Parathyroid adenoma (tissue), 2 donors: Measurements from ENCODE around the gene TGFB1.
"Not testable (repeated sequence)": the region's sequence is repeated elsewhere in the genome, so short reads cannot be mapped to it uniquely, and the experiment has no call there.

Experiments
- H2AFZ ChIP-seq: fragments of 300-600 bp; sonication (generic); one replicate; pipeline ENCODE4 v1.7.0; 2017; ENCODE audit warnings: antibody characterized with exemption, mild to moderate bottlenecking
- H3K27ac ChIP-seq: fragments of 300-600 bp; sonication (generic); one replicate; pipeline ENCODE4 v1.7.0; 2017
- H3K27me3 ChIP-seq: fragments of 300-600 bp; sonication (generic); one replicate; pipeline ENCODE4 v1.7.0; 2017; ENCODE audit warnings: low read length; ENCODE audit not compliant: control insufficient read depth, insufficient read depth
- H3K36me3 ChIP-seq: fragments of 300-600 bp; sonication (generic); one replicate; pipeline ENCODE4 v1.7.0; 2017; ENCODE audit warnings: low read length; ENCODE audit not compliant: control insufficient read depth, insufficient read depth
- H3K4me1 ChIP-seq: fragments of 300-600 bp; sonication (generic); one replicate; pipeline ENCODE4 v1.7.0; 2017; ENCODE audit warnings: control low read depth
- H3K4me2 ChIP-seq: fragments of 300-600 bp; sonication (generic); one replicate; pipeline ENCODE4 v1.7.0; 2017; ENCODE audit warnings: low read length
- H3K4me3 ChIP-seq: fragments of 300-600 bp; sonication (generic); one replicate; pipeline ENCODE4 v1.7.0; 2017; ENCODE audit warnings: low read depth, low read length
- H3K79me2 ChIP-seq: fragments of 300-600 bp; sonication (generic); one replicate; pipeline ENCODE4 v1.7.0; 2017; ENCODE audit warnings: control low read depth
- H3K9ac ChIP-seq: fragments of 300-600 bp; sonication (generic); one replicate; pipeline ENCODE4 v1.7.0; 2017; ENCODE audit warnings: mild to moderate bottlenecking
- H3K9me3 ChIP-seq: fragments of 300-600 bp; sonication (generic); one replicate; pipeline ENCODE4 v1.7.0; 2017; ENCODE audit warnings: low read length; ENCODE audit not compliant: control insufficient read depth
- TF ChIP-seq, protein P1 (sequence below): fragments of 300-600 bp; sonication (generic); IDR thresholded peaks from one replicate; pipeline ENCODE4 v1.7.0; 2017; ENCODE audit warnings: antibody characterized with exemption, mild to moderate bottlenecking
- donor health status: primary hyperparathyroidism.

The TGFB1 gene

GRCh38 chr19:41392775-41393174 lies 39.1 kb upstream of the TGFB1 start:
- H3K4me3 ChIP-seq, result no peak overlapping the region
- H3K4me1 ChIP-seq, result no peaks in the 10 kb centered on the region
- no peak overlapping the region for H3K4me2 ChIP-seq
- TF ChIP-seq, protein P1, sequence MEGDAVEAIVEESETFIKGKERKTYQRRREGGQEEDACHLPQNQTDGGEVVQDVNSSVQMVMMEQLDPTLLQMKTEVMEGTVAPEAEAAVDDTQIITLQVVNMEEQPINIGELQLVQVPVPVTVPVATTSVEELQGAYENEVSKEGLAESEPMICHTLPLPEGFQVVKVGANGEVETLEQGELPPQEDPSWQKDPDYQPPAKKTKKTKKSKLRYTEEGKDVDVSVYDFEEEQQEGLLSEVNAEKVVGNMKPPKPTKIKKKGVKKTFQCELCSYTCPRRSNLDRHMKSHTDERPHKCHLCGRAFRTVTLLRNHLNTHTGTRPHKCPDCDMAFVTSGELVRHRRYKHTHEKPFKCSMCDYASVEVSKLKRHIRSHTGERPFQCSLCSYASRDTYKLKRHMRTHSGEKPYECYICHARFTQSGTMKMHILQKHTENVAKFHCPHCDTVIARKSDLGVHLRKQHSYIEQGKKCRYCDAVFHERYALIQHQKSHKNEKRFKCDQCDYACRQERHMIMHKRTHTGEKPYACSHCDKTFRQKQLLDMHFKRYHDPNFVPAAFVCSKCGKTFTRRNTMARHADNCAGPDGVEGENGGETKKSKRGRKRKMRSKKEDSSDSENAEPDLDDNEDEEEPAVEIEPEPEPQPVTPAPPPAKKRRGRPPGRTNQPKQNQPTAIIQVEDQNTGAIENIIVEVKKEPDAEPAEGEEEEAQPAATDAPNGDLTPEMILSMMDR, result no peak
- H3K36me3 ChIP-seq, result no peaks in the 10 kb centered on the region
- H3K27ac ChIP-seq, result no peak overlapping the region
- no peaks in the 10 kb centered on the region for H3K9me3 ChIP-seq
- H3K9ac ChIP-seq, result no peak overlapping the region
- H3K79me2 ChIP-seq, result peaks cover 2% of the 10 kb centered on the region
- no peaks in the 10 kb centered on the region for H3K27me3 ChIP-seq
- H2AFZ ChIP-seq, result no peak overlapping the region

DNA sequence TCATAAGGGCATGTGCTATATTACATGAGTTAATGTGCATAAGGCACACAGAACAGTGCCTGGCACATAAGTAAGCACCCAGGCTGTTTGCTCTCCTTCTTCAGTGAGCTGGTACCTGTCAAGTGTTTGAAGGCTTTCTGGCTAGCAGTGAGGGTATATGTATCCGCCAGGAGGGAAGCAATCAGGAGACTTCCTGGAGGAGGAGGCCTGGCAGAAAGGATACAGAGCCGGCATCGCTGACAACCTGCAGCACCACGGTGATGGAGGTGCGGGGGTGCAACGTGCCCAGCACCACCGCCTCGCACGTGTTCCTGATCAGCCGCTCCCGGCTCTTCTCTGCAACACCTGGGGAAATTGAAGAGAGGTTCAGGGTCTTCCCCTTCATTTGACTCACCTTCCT lies 37.9 kb upstream of the TGFB1 start:
- TF ChIP-seq, protein P1, result no peak
- H3K4me1 ChIP-seq, result no peaks in the 10 kb centered on the region
- H3K9ac ChIP-seq, result no peak overlapping the region
- H3K4me3 ChIP-seq, result no peak overlapping the region
- H2AFZ ChIP-seq, result no peak overlapping the region
- H3K4me2 ChIP-seq, result no peak overlapping the region
- no peaks in the 10 kb centered on the region for H3K27me3 ChIP-seq
- H3K79me2 ChIP-seq, result no peaks in the 10 kb centered on the region
- no peak overlapping the region for H3K27ac ChIP-seq
- no peaks in the 10 kb centered on the region for H3K36me3 ChIP-seq
- no peaks in the 10 kb centered on the region for H3K9me3 ChIP-seq

- H3K27me3 ChIP-seq, result no peaks in the 10 kb centered on the region
- no peak overlapping the region for H2AFZ ChIP-seq
- H3K4me2 ChIP-seq, result no peak overlapping the region
- H3K9ac ChIP-seq, result no peak overlapping the region
- no peaks in the 10 kb centered on the region for H3K9me3 ChIP-seq
- H3K4me3 ChIP-seq, result no peak overlapping the region
- H3K27ac ChIP-seq, result no peak overlapping the region
- H3K36me3 ChIP-seq, result no peaks in the 10 kb centered on the region
- no peaks in the 10 kb centered on the region for H3K4me1 ChIP-seq
- H3K79me2 ChIP-seq, result no peaks in the 10 kb centered on the region
- TF ChIP-seq, protein P1, result no peak
Observed at GRCh38 chr19:41386442-41386841, 32.7 kb upstream of the TGFB1 start.

DNA sequence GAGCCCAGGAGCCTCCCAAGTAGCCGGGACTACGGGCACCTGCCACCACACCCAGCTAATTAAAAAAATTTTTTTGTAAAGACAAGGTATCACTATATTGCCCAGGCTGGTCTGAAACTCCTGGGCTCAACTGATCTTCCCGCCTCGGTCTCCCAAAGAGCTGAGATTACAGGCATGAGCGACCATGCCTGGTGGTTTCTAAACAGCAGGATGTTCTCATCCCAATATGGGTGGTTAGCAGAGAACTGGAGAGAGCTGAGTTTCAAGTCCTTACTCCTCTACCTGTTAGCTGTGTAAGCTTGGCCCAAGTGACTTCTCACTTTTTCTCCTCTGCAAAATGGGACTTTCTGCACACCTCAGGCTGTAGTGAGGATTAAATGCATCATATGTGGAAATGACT lies 30.6 kb upstream of the TGFB1 start:
- Histone ChIP-seq H3K36me3 (no peaks in the 10 kb centered on the region), H2AFZ (no peak overlapping the region), H3K9me3 (no peaks in the 10 kb centered on the region), H3K27me3 (no peaks in the 10 kb centered on the region), H3K27ac (no peak overlapping the region), H3K4me2 (no peak overlapping the region), H3K4me3 (no peak overlapping the region), H3K4me1 (no peaks in the 10 kb centered on the region), H3K79me2 (no peaks in the 10 kb centered on the region), H3K9ac (no peak overlapping the region)
- TF ChIP-seq, protein P1, result no peak

DNA sequence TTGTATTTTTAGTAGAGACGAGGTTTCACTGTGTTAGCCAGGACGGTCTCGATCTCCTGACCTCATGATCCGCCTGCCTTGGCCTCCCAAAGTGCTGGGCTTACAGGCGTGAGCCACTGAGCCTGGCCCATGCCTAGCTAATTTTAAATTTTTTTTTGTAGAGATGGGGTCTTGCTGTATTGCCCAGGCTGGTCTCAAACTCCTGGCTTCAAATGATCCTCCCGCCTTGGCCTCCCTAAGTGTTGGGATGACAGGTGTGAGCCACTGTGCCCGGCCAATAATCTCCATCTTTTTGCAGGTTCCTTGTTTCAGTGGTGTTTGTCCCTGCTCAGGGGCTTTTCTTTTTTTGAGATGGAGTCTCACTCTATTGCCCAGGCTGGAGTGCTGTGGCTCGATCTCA lies 27.8 kb upstream of the TGFB1 start:
- not testable (repeated sequence) for H3K9me3 ChIP-seq, H3K27ac ChIP-seq, H3K36me3 ChIP-seq, H3K9ac ChIP-seq, H3K79me2 ChIP-seq, H2AFZ ChIP-seq, H3K4me2 ChIP-seq, H3K27me3 ChIP-seq, H3K4me3 ChIP-seq, H3K4me1 ChIP-seq
